Spleen (tissue), 11 donors: ENCODE data around the gene LBX2. TPM values are rescaled to one million over a fixed set of nuclear protein-coding genes. Genes with fewer than 3 reads are reported as not detected.
"Not testable (repeated sequence)": the region's sequence is repeated elsewhere in the genome, so short reads cannot be mapped to it uniquely, and the experiment has no call there.

Source experiments
- DNase-seq: peaks from one replicate; pipeline ENCODE4 v3.0.0-alpha.2; 2020
- H3K27ac ChIP-seq, 8 donors: fragments of 200-600 bp; sonication (generic) in 7 of 8; 1 replicate in 4 of 8; 2 replicates in 4 of 8; pipeline versions ENCODE4 v1.5.0 to v1.8.0; 2016 to 2021; ENCODE audit warnings: inconsistent platforms in 4 of 8, mild to moderate bottlenecking in 4 of 8, moderate library complexity in 1 of 8
- H3K27me3 ChIP-seq, 7 donors: fragments of 200-600 bp; sonication (generic) in 6 of 7; replicated peaks in 1 of 7; 1 replicate in 4 of 7; 2 replicates in 3 of 7; pipeline versions ENCODE4 v1.5.0 to v1.8.0; 2016 to 2021; ENCODE audit warnings: inconsistent platforms in 3 of 7, mild to moderate bottlenecking in 1 of 7
- H3K36me3 ChIP-seq, 6 donors: fragments of 200-600 bp; sonication (generic) in 5 of 6; 1 replicate in 4 of 6; 2 replicates in 2 of 6; pipeline versions ENCODE4 v1.5.0 to v1.8.0; 2016 to 2021; ENCODE audit warnings: inconsistent platforms in 2 of 6
- H3K4me1 ChIP-seq, 6 donors: fragments of 200-600 bp; sonication (generic) in 5 of 6; 1 replicate in 3 of 6; 2 replicates in 3 of 6; pipeline versions ENCODE4 v1.5.0 to v1.8.0; 2016 to 2021; ENCODE audit warnings: inconsistent platforms in 3 of 6
- H3K4me3 ChIP-seq, 8 donors: fragments of 200-600 bp; sonication (generic) in 7 of 8; 1 replicate in 4 of 8; 2 replicates in 4 of 8; pipeline versions ENCODE4 v1.5.0 to v1.8.0; 2016 to 2021; ENCODE audit warnings: inconsistent platforms in 4 of 8, mild to moderate bottlenecking in 4 of 8, moderate library complexity in 2 of 8
- H3K9me3 ChIP-seq, 8 donors: fragments of 200-600 bp; sonication (generic) in 7 of 8; 1 replicate in 4 of 8; 2 replicates in 4 of 8; pipeline versions ENCODE4 v1.5.0 to v1.8.0; 2016 to 2021; ENCODE audit warnings: inconsistent platforms in 4 of 8
- POLR2A ChIP-seq, 3 donors: fragments of 450-650 bp; IDR thresholded peaks; one replicate each; pipeline ENCODE4 v1.5.1; 2017; ENCODE audit warnings: antibody characterized with exemption in 3 of 3, mild to moderate bottlenecking in 1 of 3
- POLR2AphosphoS5 ChIP-seq, 3 donors: sonication (generic); formaldehyde crosslinking; IDR thresholded peaks; one replicate each; pipeline ENCODE4 v1.5.1; 2017; ENCODE audit warnings: antibody characterized with exemption in 3 of 3
- WGBS, 5 donors: extraction: QIAGEN DNeasy Blood & Tissue Kit in 3 of 5; methylation state at CpG; one replicate each; pipeline versions ENCODE4 v1.1.5 to v1.1.7; 2013 to 2018; 5-methylcytosine and 5-hydroxymethylcytosine counted together
- intact Hi-C: fragments of 100-400 bp; cut with DNase I; formaldehyde crosslinking; loops from one replicate; pipeline ENCODE4 v1.15.0; 2023; ENCODE audit warnings: low total_unique reads
- polyA plus RNA-seq, 3 donors: library from polyadenylated mRNA; stranded (reverse); fragments of 200-250 nt; gene quantifications; one replicate each; pipeline ENCODE4 v1.2.1, GENCODE V29; 2013
- total RNA-seq, 7 donors: library from RNA; depleted of rRNA in 3 of 7; stranded (reverse); fragments of >200 nt in 3 of 7; fragmentation: NEBNext Ultra II Directional in 4 of 7; extraction: Animal tissue kit (Norgen Biotek cat#: 25700) in 4 of 7; gene quantifications; one replicate each; pipeline versions ENCODE4 v1.1.0 to v1.2.1, GENCODE V29; 2016 to 2021
- TF ChIP-seq, protein P1 (sequence below), 11 experiments: fragments of 200-600 bp in 7 of 11; fragments of 450-650 bp in 4 of 11; sonication (generic) in 4 of 11; IDR thresholded peaks in 8 of 11; conservative IDR thresholded peaks in 3 of 11; 1 replicate in 7 of 11; 2 replicates in 4 of 11; pipeline versions ENCODE4 v1.4.0 to v1.8.0; 2016 to 2021; ENCODE audit warnings: antibody characterized with exemption in 11 of 11, inconsistent platforms in 4 of 11, mild to moderate bottlenecking in 1 of 11
- donor health status: healthy with polysubstance abuse.
- donor health status: DM: no; HTN: no; CAD: no; lungs with moderate emphysema.
- donor health status: DM: no; HTN: no; CAD: no.
- donor health status: Bipolar disorder and iron deficiency.
- donor health status: healthy.
- donor health status: DM: no; HTN: no; CAD: no.
- donor health status: DM: yes; HTN: yes; CAD: no.

LBX2 gene
- total and polyA plus RNA-seq, 10 donors = 0.50 to 2.7 (median 0.91) TPM

GRCh38 chr2:74462786-74463105, 36.7 kb downstream of the LBX2 start:
- peaks cover 0 to 35% (median 20%) of the 10 kb centered on the region in 6 donors for H3K36me3 ChIP-seq
- no peaks in the 10 kb centered on the region for H3K9me3 ChIP-seq
- no peak for TF ChIP-seq POLR2AphosphoS5 (IDR thresholded peaks at IDR 0.05)
- TF ChIP-seq, protein P1, sequence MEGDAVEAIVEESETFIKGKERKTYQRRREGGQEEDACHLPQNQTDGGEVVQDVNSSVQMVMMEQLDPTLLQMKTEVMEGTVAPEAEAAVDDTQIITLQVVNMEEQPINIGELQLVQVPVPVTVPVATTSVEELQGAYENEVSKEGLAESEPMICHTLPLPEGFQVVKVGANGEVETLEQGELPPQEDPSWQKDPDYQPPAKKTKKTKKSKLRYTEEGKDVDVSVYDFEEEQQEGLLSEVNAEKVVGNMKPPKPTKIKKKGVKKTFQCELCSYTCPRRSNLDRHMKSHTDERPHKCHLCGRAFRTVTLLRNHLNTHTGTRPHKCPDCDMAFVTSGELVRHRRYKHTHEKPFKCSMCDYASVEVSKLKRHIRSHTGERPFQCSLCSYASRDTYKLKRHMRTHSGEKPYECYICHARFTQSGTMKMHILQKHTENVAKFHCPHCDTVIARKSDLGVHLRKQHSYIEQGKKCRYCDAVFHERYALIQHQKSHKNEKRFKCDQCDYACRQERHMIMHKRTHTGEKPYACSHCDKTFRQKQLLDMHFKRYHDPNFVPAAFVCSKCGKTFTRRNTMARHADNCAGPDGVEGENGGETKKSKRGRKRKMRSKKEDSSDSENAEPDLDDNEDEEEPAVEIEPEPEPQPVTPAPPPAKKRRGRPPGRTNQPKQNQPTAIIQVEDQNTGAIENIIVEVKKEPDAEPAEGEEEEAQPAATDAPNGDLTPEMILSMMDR (IDR thresholded peaks at IDR 0.05 in 8 of 11, conservative IDR thresholded peaks at IDR 0.05 in 3 of 11) = no peak
- TF ChIP-seq POLR2A (IDR thresholded peaks at IDR 0.05) = no peak
- peak; percentile 59 for DNase-seq
- no peak overlapping the region for H3K27ac ChIP-seq
- no peak overlapping the region for H3K4me3 ChIP-seq
- peaks cover 18 to 65% (median 41%) of the 10 kb centered on the region in 6 donors for H3K4me1 ChIP-seq
- intact Hi-C loops = no loop called here
- no peaks in the 10 kb centered on the region for H3K27me3 ChIP-seq
- 86 to 89% (median 86%) methylated on average over 4 of the region's 4 CpGs for WGBS, 5 donors

- DNase-seq = peak; percentile 75
- H3K9me3 ChIP-seq = no peaks in the 10 kb centered on the region
- no peak overlapping the region for H3K4me3 ChIP-seq
- H3K27ac ChIP-seq = no peak overlapping the region
- intact Hi-C loops = no loop called here
- no peaks in the 10 kb centered on the region for H3K27me3 ChIP-seq
- H3K4me1 ChIP-seq = peaks cover 18 to 69% (median 41%) of the 10 kb centered on the region in 6 donors
- 92 to 96% (median 93%) methylated on average over 13 to 20 of the region's 20 CpGs for WGBS, 5 donors
- TF ChIP-seq, protein P1 (IDR thresholded peaks at IDR 0.05 in 8 of 11, conservative IDR thresholded peaks at IDR 0.05 in 3 of 11) = no peak
- peak in 1 of 3 donors; percentile 3 for TF ChIP-seq POLR2AphosphoS5 (IDR thresholded peaks at IDR 0.05)
- peaks cover 0 to 35% (median 20%) of the 10 kb centered on the region in 6 donors for H3K36me3 ChIP-seq
Measured at GRCh38 chr2:74462054-74462785, 37.2 kb downstream of the LBX2 start.

- Histone ChIP-seq H3K27ac (no peak overlapping the region), H3K4me3 (no peak overlapping the region)
Measured at GRCh38 chr2:74461187-74462053, 38.0 kb downstream of the LBX2 start.

DNA sequence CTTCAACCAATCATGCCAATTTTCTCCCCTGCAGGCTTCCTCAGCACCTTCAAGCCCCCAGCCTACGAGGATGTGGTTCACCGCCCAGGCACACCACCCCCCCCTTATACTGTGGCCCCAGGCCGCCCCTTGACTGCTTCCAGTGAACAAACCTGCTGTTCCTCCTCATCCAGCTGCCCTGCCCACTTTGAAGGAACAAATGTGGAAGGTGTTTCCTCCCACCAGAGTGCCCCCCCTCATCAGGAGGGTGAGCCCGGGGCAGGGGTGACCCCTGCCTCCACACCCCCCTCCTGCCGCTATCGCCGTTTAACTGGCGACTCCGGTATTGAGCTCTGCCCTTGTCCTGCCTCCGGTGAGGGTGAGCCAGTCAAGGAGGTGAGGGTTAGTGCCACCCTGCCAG, 39.2 kb downstream of the LBX2 start:
- 81 to 90% (median 82%) methylated on average over 9 to 10 of the region's 10 CpGs for WGBS, 5 donors
- H3K9me3 ChIP-seq, H3K27me3 ChIP-seq, H3K27ac ChIP-seq, intact Hi-C loops, H3K4me3 ChIP-seq: not testable (repeated sequence)
- Histone ChIP-seq H3K36me3 (peaks cover 0 to 35% (median 20%) of the 10 kb centered on the region in 6 donors), H3K4me1 (peaks cover 38 to 75% (median 52%) of the 10 kb centered on the region in 6 donors)
- DNase-seq = peak; percentile 74

More at GRCh38 chr2:74461187-74462053, 38.0 kb downstream of the LBX2 start:
- no peaks in the 10 kb centered on the region for H3K9me3 ChIP-seq
- 88 to 94% (median 93%) methylated on average over 21 to 27 of the region's 27 CpGs for WGBS, 5 donors
- no peaks in the 10 kb centered on the region for H3K27me3 ChIP-seq
- H3K4me1 ChIP-seq = peaks cover 26 to 73% (median 47%) of the 10 kb centered on the region in 6 donors
- TF ChIP-seq POLR2AphosphoS5 (IDR thresholded peaks at IDR 0.05) (peak; percentile 2 to 64 (median 52)), POLR2A (IDR thresholded peaks at IDR 0.05) (no peak)
- TF ChIP-seq, protein P1 (IDR thresholded peaks at IDR 0.05 in 8 of 11, conservative IDR thresholded peaks at IDR 0.05 in 3 of 11) = no peak
- DNase-seq = peak; percentile 71
- H3K36me3 ChIP-seq = peaks cover 0 to 35% (median 20%) of the 10 kb centered on the region in 6 donors
- intact Hi-C loops = no loop called here
